Activated T-helper 1 cell treated with anti-CD3 and anti-CD28 coated beads, Interleukin-12 subunit alpha, Interleukin-12 subunit beta, Interleukin-2, Interleukin-4 antibody, amounts not matched to agents 30 ng/mL and 10 ng/mL and 1 ng/mL, durations not matched to agents 14 hours and 24 hours and 36 hours (primary cell): ENCODE data around the gene ZNF621. TPM values are rescaled to one million over a fixed set of nuclear protein-coding genes. Genes with fewer than 3 reads are reported as not detected.
A peak's percentile ranks its signal among the peaks of the same experiment; 100 is the strongest.

Source experiments
- DNase-seq: peaks from one replicate; pipeline ENCODE4 v3.0.0; 2021; ENCODE audit warnings: low spot score
- H3K27ac Mint-ChIP-seq: one replicate; pipeline ENCODE4 v1.8.0; 2021; ENCODE audit warnings: mild to moderate bottlenecking, mixed read lengths
- H3K27me3 Mint-ChIP-seq: one replicate; pipeline ENCODE4 v1.8.0; 2022; ENCODE audit warnings: mild to moderate bottlenecking, moderate library complexity, mixed read lengths; ENCODE audit not compliant: insufficient read depth
- H3K36me3 Mint-ChIP-seq: one replicate; pipeline ENCODE4 v1.8.0; 2021; ENCODE audit warnings: low read depth, mixed read lengths
- H3K4me1 Mint-ChIP-seq: one replicate; pipeline ENCODE4 v1.8.0; 2021; ENCODE audit warnings: low read depth, mixed read lengths
- H3K4me3 Mint-ChIP-seq: one replicate; pipeline ENCODE4 v1.8.0; 2021; ENCODE audit warnings: mild to moderate bottlenecking, moderate library complexity, mixed read lengths
- H3K9me3 Mint-ChIP-seq: one replicate; pipeline ENCODE4 v1.8.0; 2021; ENCODE audit warnings: mixed read lengths
- intact Hi-C: fragments of 100-400 bp; cut with micrococcal nuclease; formaldehyde crosslinking; loops from one replicate; pipeline ENCODE4 v1.15.1; 2024
- total RNA-seq: library from RNA; stranded (reverse); gene quantifications from 2 replicates; pipeline ENCODE4 v1.2.3, GENCODE V29; 2022

ZNF621 gene
- total RNA-seq, 1 donor from 2014 or later, result 18.3 TPM

GRCh38 chr3:40511031-40511718, 13.6 kb upstream of the ZNF621 start:
- Mint-ChIP-seq H3K27me3 (no peaks in the 10 kb centered on the region), H3K4me1 (peaks cover 7% of the 10 kb centered on the region), H3K36me3 (peaks cover 38% of the 10 kb centered on the region), H3K9me3 (no peaks in the 10 kb centered on the region), H3K27ac (no peak overlapping the region), H3K4me3 (no peak overlapping the region)
- DNase-seq, result no peak
- intact Hi-C loops, result no loop called here

- no peak overlapping the region for H3K4me3 Mint-ChIP-seq
- H3K27me3 Mint-ChIP-seq, result no peaks in the 10 kb centered on the region
- H3K36me3 Mint-ChIP-seq, result peaks cover 31% of the 10 kb centered on the region
- intact Hi-C loops, result no loop called here
- H3K9me3 Mint-ChIP-seq, result no peaks in the 10 kb centered on the region
- H3K27ac Mint-ChIP-seq, result no peak overlapping the region
- no peak for DNase-seq
- no peaks in the 10 kb centered on the region for H3K4me1 Mint-ChIP-seq
These were observed 8.6 kb upstream of the ZNF621 start for GRCh38 chr3:40516201-40516600.

DNA sequence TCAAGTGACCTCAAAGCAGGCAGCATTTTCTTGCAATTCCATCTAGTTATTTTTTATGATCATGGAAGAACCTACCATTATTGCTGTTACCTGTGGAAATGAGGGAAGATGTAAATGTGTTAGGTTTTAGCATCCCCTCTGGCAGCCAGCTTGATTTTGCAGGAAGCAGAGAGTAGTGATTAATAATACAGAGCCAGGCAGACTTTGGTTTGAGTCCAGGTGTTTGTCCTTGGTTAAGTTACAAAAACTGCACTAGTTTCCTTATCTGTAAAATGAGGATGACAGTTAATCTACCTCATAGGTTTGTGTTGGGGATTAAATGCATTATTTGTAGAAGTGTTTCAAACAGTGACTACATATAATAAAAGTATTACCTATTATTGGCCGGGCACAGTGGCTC, 6.7 kb upstream of the ZNF621 start:
- no peaks in the 10 kb centered on the region for H3K27me3 Mint-ChIP-seq

GRCh38 chr3:40518848-40519247, 5.9 kb upstream of the ZNF621 start:
- intact Hi-C loops, result no loop called here
- no peaks in the 10 kb centered on the region for H3K27me3 Mint-ChIP-seq
- peaks cover 2% of the 10 kb centered on the region for H3K4me1 Mint-ChIP-seq
- no peak overlapping the region for H3K4me3 Mint-ChIP-seq
- no peak for DNase-seq
- H3K36me3 Mint-ChIP-seq, result peaks cover 32% of the 10 kb centered on the region
- no peak overlapping the region for H3K27ac Mint-ChIP-seq
- no peaks in the 10 kb centered on the region for H3K9me3 Mint-ChIP-seq

More for the DNA sequence above, 6.7 kb upstream of the ZNF621 start:
- Mint-ChIP-seq H3K27ac (no peak overlapping the region), H3K9me3 (no peaks in the 10 kb centered on the region), H3K4me1 (no peaks in the 10 kb centered on the region), H3K4me3 (no peak overlapping the region), H3K36me3 (peaks cover 34% of the 10 kb centered on the region)
- intact Hi-C loops, result no loop called here
- DNase-seq, result no peak

DNA sequence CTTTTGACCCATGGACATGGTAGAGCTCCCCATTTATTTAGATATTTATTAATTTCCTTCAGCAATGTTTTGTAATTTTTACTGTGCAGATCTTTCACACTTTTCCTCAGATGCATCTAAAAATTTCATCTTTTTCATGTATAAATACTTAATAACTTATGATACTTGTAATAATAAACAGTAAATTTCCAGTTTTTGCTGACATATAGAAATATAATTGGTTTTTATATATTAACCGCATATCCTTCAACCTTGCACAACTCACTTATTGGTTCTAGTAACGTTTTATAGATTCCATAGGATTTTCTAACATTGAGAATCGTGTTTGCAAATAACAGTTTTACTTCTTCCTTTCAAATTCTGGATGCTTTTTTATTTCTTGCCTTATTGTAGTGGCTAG, 3.5 kb upstream of the ZNF621 start:
- Mint-ChIP-seq H3K4me3 (no peak overlapping the region), H3K9me3 (no peaks in the 10 kb centered on the region), H3K27me3 (no peaks in the 10 kb centered on the region), H3K27ac (no peak overlapping the region), H3K4me1 (peaks cover 21% of the 10 kb centered on the region), H3K36me3 (peaks cover 21% of the 10 kb centered on the region)
- intact Hi-C loops, result loop anchor here (5.0 to 10.0 kb wide), 2 partner anchors 194 to 1574 kb away; partner anchors contain the start of gene TRAK1
- no peak for DNase-seq

DNA sequence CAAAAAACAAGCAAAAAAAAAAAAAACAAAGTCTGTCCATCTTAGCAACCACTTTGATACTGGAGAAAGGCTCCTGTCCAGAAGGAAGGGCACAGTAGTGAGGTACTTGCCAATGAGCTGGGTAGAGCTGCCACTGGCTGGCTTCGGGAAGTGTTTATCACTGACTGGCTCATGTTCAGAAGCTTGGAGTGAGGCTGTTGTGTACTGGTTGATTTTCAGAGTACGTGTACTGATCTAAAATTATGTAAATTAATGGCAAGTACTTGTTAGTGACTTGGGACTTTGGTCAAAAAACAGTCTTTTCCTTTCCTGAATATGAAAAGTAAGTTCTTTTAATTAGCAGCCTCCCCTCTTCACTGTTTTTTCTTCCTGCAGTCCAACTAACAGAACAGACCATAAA, 979 bp upstream of the ZNF621 start:
- intact Hi-C loops, result loop anchor here (1.0 to 10.0 kb wide), 9 partner anchors 17 to 1571 kb away; partner anchors contain the start of genes EIF1B, RPL14, TRAK1 and ULK4
- Mint-ChIP-seq H3K36me3 (peaks cover 22% of the 10 kb centered on the region), H3K4me1 (peaks cover 26% of the 10 kb centered on the region), H3K9me3 (no peaks in the 10 kb centered on the region), H3K27ac (no peak overlapping the region), H3K4me3 (peak overlapping the region; percentile 97), H3K27me3 (no peaks in the 10 kb centered on the region)
- DNase-seq, result no peak

- peaks cover 26% of the 10 kb centered on the region for H3K36me3 Mint-ChIP-seq
- intact Hi-C loops, result loop anchor here (1.0 to 10.0 kb wide), 9 partner anchors 18 to 1571 kb away; partner anchors contain the start of genes EIF1B, RPL14, TRAK1 and ULK4
These were observed 565 bp upstream of the ZNF621 start for GRCh38 chr3:40524222-40524567.

GRCh38 chr3:40528426-40528825, 3.7 kb downstream of the ZNF621 start:
- Mint-ChIP-seq H3K9me3 (peaks cover 21% of the 10 kb centered on the region), H3K4me3 (no peak overlapping the region), H3K27ac (no peak overlapping the region), H3K36me3 (peaks cover 59% of the 10 kb centered on the region), H3K4me1 (peaks cover 26% of the 10 kb centered on the region), H3K27me3 (no peaks in the 10 kb centered on the region)
- intact Hi-C loops, result loop anchor here (10.0 kb wide), 1 partner anchor 1566 kb away; the partner anchor contains the start of gene TRAK1
- no peak for DNase-seq

More at GRCh38 chr3:40524222-40524567, 565 bp upstream of the ZNF621 start:
- Mint-ChIP-seq H3K27ac (peak overlapping the region; percentile 80), H3K4me1 (peaks cover 26% of the 10 kb centered on the region), H3K9me3 (no peaks in the 10 kb centered on the region), H3K27me3 (no peaks in the 10 kb centered on the region), H3K4me3 (peak overlapping the region; percentile 97)
- DNase-seq, result no peak

- Mint-ChIP-seq H3K27me3 (no peaks in the 10 kb centered on the region), H3K4me3 (no peak overlapping the region), H3K27ac (no peak overlapping the region), H3K9me3 (peaks cover 35% of the 10 kb centered on the region), H3K36me3 (peaks cover 78% of the 10 kb centered on the region), H3K4me1 (no peaks in the 10 kb centered on the region)
- intact Hi-C loops, result no loop called here
- DNase-seq, result no peak
These were observed 7.5 kb downstream of the ZNF621 start for GRCh38 chr3:40532252-40532651.

GRCh38 chr3:40534283-40534682, 9.5 kb downstream of the ZNF621 start:
- intact Hi-C loops, result no loop called here

GRCh38 chr3:40546816-40547215, 22.1 kb downstream of the ZNF621 start:
- intact Hi-C loops, result no loop called here
- H3K27ac Mint-ChIP-seq, result no peak overlapping the region
- no peaks in the 10 kb centered on the region for H3K36me3 Mint-ChIP-seq
- no peaks in the 10 kb centered on the region for H3K4me1 Mint-ChIP-seq
- no peaks in the 10 kb centered on the region for H3K9me3 Mint-ChIP-seq
- no peak overlapping the region for H3K4me3 Mint-ChIP-seq
- DNase-seq, result no peak
- no peaks in the 10 kb centered on the region for H3K27me3 Mint-ChIP-seq

More at GRCh38 chr3:40534283-40534682, 9.5 kb downstream of the ZNF621 start:
- Mint-ChIP-seq H3K36me3 (peaks cover 75% of the 10 kb centered on the region), H3K9me3 (peaks cover 42% of the 10 kb centered on the region), H3K27ac (no peak overlapping the region), H3K4me1 (no peaks in the 10 kb centered on the region), H3K27me3 (no peaks in the 10 kb centered on the region), H3K4me3 (no peak overlapping the region)
- DNase-seq, result no peak

- no peaks in the 10 kb centered on the region for H3K4me1 Mint-ChIP-seq
- no peak overlapping the region for H3K4me3 Mint-ChIP-seq
- no peak overlapping the region for H3K27ac Mint-ChIP-seq
- no peak for DNase-seq
- no peaks in the 10 kb centered on the region for H3K27me3 Mint-ChIP-seq
- H3K36me3 Mint-ChIP-seq, result no peaks in the 10 kb centered on the region
- intact Hi-C loops, result no loop called here
- H3K9me3 Mint-ChIP-seq, result no peaks in the 10 kb centered on the region
These were observed 25.4 kb downstream of the ZNF621 start for GRCh38 chr3:40550167-40550566.

- H3K36me3 Mint-ChIP-seq, result no peaks in the 10 kb centered on the region
- intact Hi-C loops, result no loop called here
- H3K9me3 Mint-ChIP-seq, result no peaks in the 10 kb centered on the region
- no peak overlapping the region for H3K4me3 Mint-ChIP-seq
- H3K4me1 Mint-ChIP-seq, result no peaks in the 10 kb centered on the region
- DNase-seq, result no peak
- no peaks in the 10 kb centered on the region for H3K27me3 Mint-ChIP-seq
- no peak overlapping the region for H3K27ac Mint-ChIP-seq
These were observed 32.9 kb downstream of the ZNF621 start for GRCh38 chr3:40557575-40558161.
